ENCODE measurements around the gene B4GALT4. TPM values are rescaled to one million over a fixed set of nuclear protein-coding genes. Genes with fewer than 3 reads are reported as not detected.

Gene B4GALT4
- total RNA-seq, 4 donors from 2014 or later = 5.7 to 13.4 (median 7.7) TPM

DNA sequence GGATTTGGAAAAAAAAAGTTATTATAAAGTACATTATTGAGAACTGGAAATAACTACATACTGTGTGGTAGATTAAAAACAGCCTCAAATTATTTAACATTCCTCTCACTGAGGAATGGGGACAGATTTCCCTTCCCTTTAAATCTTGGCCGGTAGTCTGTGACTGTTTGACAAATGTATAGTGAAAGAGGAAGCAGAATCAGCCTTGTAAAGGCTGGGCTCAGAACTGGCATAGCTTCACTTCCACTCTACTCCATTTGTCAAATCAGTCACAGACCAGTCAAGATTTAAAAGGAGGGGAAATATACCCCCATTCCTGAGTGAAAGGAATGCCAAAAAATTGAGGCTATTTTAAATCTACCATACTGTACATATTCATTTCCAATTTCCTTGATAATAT is 18.2 kb upstream of the B4GALT4 start:
- ATAC-seq = no peak
- in situ Hi-C loops (cut with MboI; ENCODE audit: low sequenced_read_pairs in 4 of 4) (no loop called here), intact Hi-C loops (cut with DNase I; ENCODE audit: low total_unique reads) (no loop called here)
- no peak for DNase-seq
- peaks cover 0 to 3% (median 3%) of the 10 kb centered on the region in 3 donors for H3K27me3 ChIP-seq
- H3K9me3 ChIP-seq = no peaks in the 10 kb centered on the region
- H3K4me3 ChIP-seq = no peak overlapping the region
- TF ChIP-seq, protein P1, sequence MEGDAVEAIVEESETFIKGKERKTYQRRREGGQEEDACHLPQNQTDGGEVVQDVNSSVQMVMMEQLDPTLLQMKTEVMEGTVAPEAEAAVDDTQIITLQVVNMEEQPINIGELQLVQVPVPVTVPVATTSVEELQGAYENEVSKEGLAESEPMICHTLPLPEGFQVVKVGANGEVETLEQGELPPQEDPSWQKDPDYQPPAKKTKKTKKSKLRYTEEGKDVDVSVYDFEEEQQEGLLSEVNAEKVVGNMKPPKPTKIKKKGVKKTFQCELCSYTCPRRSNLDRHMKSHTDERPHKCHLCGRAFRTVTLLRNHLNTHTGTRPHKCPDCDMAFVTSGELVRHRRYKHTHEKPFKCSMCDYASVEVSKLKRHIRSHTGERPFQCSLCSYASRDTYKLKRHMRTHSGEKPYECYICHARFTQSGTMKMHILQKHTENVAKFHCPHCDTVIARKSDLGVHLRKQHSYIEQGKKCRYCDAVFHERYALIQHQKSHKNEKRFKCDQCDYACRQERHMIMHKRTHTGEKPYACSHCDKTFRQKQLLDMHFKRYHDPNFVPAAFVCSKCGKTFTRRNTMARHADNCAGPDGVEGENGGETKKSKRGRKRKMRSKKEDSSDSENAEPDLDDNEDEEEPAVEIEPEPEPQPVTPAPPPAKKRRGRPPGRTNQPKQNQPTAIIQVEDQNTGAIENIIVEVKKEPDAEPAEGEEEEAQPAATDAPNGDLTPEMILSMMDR (IDR thresholded peaks at IDR 0.05 in 4 of 5, conservative IDR thresholded peaks at IDR 0.05 in 1 of 5) = no peak
- TF ChIP-seq POLR2A (IDR thresholded peaks at IDR 0.05) = no peak
- no peaks in the 10 kb centered on the region for H3K4me1 ChIP-seq
- no peaks in the 10 kb centered on the region for H3K36me3 ChIP-seq
- no peak overlapping the region for H3K27ac ChIP-seq

DNA sequence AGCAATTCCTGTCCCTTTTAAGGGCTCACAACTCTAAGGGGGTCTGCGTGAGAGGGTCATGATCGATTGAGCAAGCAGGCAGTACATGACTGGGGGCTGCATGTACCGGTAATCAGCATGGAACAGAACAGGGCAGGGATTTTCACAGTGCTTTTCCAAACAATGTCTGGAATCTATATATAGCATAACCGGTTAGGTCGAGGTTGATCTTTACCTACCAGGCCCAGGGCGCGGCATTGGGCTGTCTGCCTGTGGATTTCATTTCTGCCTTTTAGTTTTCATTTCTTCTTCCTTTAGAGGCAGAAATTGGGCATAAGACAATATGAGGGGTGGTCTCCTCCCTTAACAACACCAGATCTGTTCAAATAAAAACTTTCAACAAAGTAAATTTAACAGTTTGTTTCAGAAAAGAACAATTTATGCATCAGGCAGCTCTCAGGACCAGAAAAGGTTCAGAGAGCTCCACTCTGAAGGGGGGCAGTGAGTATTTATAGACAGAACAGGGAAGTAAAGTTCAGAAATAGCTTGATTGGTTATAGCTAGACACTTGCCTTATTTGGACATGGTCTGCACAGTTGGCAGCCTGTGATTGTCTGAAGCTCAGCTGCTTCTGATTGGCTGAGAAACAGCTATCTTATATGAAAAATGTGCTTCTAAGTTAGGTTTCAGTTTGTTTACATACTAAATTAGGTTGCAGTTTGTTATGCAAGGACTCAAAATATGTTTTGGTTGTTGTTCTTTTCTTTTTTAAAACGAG is 17.2 kb upstream of the B4GALT4 start:
- Histone ChIP-seq H3K4me3 (no peak overlapping the region), H3K4me1 (no peaks in the 10 kb centered on the region), H3K27ac (no peak overlapping the region), H3K36me3 (no peaks in the 10 kb centered on the region), H3K9me3 (no peaks in the 10 kb centered on the region), H3K27me3 (peaks cover 0 to 3% (median 3%) of the 10 kb centered on the region in 3 donors)
- intact Hi-C loops (cut with DNase I; ENCODE audit: low total_unique reads) (no loop called here), in situ Hi-C loops (cut with MboI; ENCODE audit: low sequenced_read_pairs in 4 of 4) (no loop called here)
- no peak for TF ChIP-seq POLR2A (IDR thresholded peaks at IDR 0.05)
- TF ChIP-seq, protein P1 (IDR thresholded peaks at IDR 0.05 in 4 of 5, conservative IDR thresholded peaks at IDR 0.05 in 1 of 5) = no peak
- ATAC-seq (no peak), DNase-seq (no peak)

DNA sequence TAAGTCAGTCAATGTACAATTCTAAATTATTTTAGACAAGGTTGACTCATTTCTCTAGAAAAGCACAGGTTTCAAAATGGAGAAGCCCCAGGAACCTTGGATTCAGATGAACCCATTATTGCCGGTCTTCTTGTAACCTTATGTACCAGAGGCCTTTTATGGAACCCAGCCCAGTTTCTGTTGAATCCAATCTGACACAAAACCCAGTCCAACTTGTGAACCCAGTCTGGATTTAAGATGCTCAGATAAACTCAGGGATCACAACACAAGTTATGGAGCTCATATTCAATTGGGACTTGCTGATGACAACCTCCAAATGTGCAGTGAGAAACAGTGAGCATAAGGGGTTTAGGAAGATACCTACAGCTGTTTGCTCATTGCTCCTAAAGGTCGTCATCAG is 16.4 kb upstream of the B4GALT4 start:
- no peaks in the 10 kb centered on the region for H3K4me1 ChIP-seq
- in situ Hi-C loops (cut with MboI; ENCODE audit: low sequenced_read_pairs in 4 of 4) (no loop called here), intact Hi-C loops (cut with DNase I; ENCODE audit: low total_unique reads) (no loop called here)
- no peaks in the 10 kb centered on the region for H3K36me3 ChIP-seq
- no peak for ATAC-seq
- H3K4me3 ChIP-seq = no peak overlapping the region
- H3K27ac ChIP-seq = no peak overlapping the region
- H3K27me3 ChIP-seq = peaks cover 0 to 3% (median 3%) of the 10 kb centered on the region in 3 donors
- DNase-seq = no peak
- TF ChIP-seq POLR2A (IDR thresholded peaks at IDR 0.05) = no peak
- TF ChIP-seq, protein P1 (IDR thresholded peaks at IDR 0.05 in 4 of 5, conservative IDR thresholded peaks at IDR 0.05 in 1 of 5) = no peak
- no peaks in the 10 kb centered on the region for H3K9me3 ChIP-seq

DNA sequence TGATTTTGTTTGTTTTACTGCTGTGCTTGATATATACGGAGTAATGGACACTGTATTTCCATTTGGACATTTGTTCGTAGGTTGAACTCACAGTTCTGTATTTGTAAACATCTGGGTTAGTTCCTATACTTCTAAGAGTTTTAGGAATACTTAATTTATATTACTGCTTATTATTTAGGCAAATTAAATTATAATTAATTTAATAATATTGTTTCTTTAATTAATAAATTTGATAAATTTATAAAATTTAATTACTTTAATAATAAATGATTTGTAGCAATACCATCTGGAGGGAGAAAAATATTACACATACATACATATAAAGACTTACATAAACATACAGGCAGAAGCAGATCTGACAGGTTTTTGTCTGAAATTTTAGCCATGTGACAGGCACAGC is 14.5 kb upstream of the B4GALT4 start:
- Histone ChIP-seq H3K4me3 (no peak overlapping the region), H3K27me3 (peaks cover 0 to 3% (median 3%) of the 10 kb centered on the region in 3 donors), H3K27ac (no peak overlapping the region), H3K9me3 (no peaks in the 10 kb centered on the region), H3K4me1 (no peaks in the 10 kb centered on the region), H3K36me3 (no peaks in the 10 kb centered on the region)
- in situ Hi-C loops (cut with MboI; ENCODE audit: low sequenced_read_pairs in 4 of 4) = no loop called here
- ATAC-seq (no peak), DNase-seq (no peak)
- TF ChIP-seq, protein P1 (IDR thresholded peaks at IDR 0.05 in 4 of 5, conservative IDR thresholded peaks at IDR 0.05 in 1 of 5) = no peak
- intact Hi-C loops (cut with DNase I; ENCODE audit: low total_unique reads) = no loop called here
